GM18519 (cell line): ENCODE measurements around the gene B2M.
"Not testable (repeated sequence)": the region's sequence is repeated elsewhere in the genome, so short reads cannot be mapped to it uniquely, and the experiment has no call there.

Experiments
- ATAC-seq: cut with Tn5 transposase; IDR thresholded peaks from one replicate; pipeline ENCODE4 v1.9.1; 2021; ENCODE audit warnings: mild to moderate bottlenecking, moderate library complexity; ENCODE audit not compliant: unreplicated experiment, low FRiP score

Gene B2M

DNA sequence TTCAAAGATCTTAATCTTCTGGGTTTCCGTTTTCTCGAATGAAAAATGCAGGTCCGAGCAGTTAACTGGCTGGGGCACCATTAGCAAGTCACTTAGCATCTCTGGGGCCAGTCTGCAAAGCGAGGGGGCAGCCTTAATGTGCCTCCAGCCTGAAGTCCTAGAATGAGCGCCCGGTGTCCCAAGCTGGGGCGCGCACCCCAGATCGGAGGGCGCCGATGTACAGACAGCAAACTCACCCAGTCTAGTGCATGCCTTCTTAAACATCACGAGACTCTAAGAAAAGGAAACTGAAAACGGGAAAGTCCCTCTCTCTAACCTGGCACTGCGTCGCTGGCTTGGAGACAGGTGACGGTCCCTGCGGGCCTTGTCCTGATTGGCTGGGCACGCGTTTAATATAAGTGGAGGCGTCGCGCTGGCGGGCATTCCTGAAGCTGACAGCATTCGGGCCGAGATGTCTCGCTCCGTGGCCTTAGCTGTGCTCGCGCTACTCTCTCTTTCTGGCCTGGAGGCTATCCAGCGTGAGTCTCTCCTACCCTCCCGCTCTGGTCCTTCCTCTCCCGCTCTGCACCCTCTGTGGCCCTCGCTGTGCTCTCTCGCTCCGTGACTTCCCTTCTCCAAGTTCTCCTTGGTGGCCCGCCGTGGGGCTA lies at the start of gene B2M, which contains the start of gene PATL2:
TSS of gene B2M (plus strand) at position 422 of the 647 bp plus-strand sequence. CDS start at position 452, 30 bp downstream.
TSS of gene PATL2 (minus strand) at position 228 of the 647 bp plus-strand sequence. CDS start 34,833 bp downstream, outside the sequence.
- peak; percentile 87 for ATAC-seq

DNA sequence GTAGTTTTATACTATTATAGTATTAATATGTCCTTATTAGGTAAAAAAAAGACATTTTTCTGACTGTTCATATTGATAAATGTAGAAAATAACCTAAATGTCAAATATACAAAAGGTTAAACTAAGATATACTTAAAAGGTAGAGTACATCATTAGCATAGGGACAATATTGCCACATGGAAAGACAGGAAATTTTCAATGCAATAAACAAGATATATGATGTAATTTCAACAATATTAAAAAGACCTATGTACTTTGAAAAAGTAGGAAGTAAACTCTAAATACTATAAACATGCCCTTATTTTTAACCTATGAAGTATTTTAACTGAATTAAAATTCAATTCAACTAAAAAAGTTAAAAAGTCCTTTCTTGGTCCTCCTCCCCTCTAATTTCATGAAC lies 49.7 kb upstream of the B2M start:
- no peak for ATAC-seq

DNA sequence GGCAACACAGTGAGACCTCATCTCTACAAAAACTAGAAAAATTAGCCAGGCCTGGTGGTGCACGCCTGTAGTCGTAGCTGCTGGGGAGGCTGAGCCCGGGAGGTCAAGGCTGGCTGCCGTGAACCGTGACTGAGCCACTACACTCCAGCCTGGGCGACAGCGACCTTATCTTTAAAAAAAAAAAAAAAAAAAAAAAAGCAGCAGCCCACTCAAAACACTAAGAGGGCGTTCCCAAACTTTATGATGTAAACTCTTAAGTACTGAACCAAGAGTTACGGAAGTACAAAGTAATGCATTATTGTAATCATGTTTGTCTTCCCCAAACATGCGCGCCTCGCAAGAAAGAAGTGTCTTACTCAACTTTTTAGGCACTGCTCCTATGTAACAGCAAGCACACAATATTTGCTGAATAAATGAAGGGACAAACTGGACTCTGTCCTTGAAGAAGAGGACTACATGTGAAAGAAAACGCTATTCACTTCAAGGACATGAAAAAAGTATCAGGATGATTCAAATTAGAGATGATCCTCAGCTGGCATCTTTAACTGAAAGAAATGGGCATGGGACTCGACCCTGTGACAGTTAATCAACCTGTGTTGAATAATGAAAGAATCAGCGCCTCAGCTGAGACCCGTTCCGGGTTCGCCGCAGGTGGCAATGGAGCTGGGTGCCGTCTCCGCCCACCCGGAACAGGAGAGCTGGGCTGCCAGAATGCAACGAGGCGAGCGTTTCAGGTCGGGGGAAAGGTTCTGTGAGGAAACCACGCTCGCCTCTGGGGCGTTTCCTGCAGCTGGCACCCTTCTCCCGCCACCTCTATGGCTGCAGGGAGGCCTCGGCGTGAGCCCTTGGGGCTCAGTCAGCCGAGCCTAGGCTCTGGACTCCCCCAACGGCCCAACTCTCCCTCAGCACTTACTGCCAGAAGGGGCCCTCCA lies 48.6 kb upstream of the B2M start:
- peak; percentile 35 for ATAC-seq

DNA sequence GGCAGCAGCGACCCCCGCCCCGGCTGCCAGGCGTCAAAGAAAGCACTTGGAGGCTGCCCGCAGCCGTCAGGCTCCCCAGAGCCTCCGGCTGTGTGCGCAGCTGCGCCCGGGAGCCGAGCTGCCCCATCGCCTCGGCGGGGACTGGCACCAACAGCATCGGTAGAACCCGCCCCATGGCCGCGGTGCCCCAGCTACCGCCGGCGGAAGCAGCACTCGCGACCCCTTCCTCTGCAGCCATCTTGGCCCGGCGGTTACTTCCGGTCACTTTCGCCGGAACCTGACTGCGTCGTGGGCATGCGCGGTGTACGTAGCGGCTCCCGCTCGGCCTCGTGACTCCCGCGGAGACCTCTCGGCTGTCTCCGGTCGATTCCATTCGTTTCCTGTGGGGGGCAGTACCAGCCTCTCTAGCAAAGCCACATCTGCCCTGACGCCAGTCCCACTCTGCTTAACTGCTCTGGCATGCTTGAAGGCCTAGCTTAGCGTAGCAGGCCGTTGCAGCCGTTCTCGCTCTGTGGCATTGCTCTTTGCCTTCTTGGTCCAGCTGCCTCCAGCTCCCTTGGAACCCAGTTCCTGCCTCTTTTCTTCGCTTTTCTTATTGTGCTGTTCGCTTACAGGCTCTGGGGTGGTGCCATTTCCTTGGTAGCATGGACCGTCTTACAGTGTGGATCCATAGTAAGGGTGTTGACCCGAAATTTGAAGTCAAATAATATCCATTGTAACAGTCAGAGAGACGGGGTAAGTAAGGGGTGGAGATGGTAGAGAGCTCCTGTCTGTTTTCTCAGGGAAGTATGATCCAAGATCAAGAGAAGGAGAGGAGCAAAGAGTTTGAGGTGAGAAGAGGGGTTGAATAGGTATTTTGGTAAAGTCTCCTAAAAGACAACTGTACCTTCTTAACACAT lies 47.7 kb upstream of the B2M start, which contains the start of gene SPG11:
TSS of gene SPG11 (minus strand) at position 253 of the 899 bp plus-strand sequence. CDS start at position 238, 15 bp downstream.
- peak; percentile 66 for ATAC-seq

DNA sequence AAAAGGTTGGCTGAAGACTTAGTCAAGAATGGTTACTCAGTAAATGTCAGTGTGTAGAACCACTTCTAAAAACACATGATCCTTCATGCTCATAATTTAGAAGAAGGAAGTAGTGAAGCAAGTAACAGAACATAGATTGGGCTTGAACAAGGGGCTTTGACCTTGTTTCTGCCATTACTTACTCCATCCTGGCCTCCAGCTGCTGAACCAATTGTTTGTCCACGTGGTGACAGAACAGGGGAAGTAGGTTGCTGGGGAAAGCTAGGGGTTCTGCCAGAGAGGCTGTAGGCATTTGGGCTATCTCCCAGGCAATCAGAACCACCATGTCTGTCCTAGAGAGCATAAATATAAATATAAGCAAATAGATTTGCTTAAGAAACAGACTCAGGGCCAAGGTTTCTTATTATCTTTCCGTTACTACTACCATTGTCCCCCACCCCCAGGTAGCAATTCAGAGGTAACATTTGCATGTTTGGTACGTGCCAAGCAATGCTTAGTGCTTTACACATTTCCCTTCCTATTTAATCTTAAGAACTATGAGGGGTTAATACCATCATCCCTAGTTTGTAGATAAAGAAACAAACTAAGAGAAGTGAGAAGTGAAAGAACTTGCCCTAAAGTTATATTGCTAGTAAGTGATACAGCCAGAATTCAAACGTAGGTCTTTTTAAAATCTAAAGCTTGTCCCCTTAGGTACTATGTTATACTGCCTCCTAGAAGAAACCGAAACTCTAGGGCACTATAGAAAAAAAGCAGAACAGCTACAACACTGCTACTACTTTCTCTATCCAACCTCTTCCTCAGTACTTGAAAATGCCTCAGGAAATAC lies 44.9 kb upstream of the B2M start:
- ATAC-seq = no peak

DNA sequence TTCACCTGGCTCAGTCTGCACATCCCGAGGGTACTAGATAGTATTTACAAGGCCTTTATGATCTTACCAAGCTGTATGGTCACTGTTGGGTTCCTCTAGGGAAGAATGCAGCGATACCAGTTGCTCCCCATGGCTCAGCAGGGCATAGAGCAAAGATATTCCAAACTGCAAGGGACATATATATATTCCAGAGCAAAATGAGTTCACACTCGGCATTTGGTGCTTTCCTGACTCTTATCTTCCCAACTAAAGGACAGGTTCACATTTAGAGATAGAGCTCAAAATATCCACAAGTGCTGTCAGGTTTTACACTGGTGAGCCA lies 44.3 kb upstream of the B2M start:
- ATAC-seq = no peak

DNA sequence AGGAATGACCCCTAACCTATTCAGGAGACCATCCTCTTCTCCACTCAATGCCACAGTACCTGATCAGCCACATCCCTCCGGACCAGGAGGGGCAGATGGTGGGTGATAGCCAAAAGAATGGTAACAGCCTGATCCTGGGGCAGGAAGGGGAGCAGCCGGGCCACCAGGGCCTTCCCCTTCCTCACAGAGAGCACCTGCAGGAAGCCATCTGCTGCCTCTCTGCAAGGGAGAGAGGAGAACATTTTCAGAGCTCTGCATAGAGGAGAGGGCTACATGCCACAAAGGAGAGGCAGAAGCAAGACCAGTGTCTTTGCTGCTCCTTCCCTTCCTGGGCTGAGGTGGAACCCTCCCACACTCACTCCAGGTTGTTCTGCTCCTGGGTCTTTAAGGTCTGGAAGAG lies 42.4 kb upstream of the B2M start:
- no peak for ATAC-seq

DNA sequence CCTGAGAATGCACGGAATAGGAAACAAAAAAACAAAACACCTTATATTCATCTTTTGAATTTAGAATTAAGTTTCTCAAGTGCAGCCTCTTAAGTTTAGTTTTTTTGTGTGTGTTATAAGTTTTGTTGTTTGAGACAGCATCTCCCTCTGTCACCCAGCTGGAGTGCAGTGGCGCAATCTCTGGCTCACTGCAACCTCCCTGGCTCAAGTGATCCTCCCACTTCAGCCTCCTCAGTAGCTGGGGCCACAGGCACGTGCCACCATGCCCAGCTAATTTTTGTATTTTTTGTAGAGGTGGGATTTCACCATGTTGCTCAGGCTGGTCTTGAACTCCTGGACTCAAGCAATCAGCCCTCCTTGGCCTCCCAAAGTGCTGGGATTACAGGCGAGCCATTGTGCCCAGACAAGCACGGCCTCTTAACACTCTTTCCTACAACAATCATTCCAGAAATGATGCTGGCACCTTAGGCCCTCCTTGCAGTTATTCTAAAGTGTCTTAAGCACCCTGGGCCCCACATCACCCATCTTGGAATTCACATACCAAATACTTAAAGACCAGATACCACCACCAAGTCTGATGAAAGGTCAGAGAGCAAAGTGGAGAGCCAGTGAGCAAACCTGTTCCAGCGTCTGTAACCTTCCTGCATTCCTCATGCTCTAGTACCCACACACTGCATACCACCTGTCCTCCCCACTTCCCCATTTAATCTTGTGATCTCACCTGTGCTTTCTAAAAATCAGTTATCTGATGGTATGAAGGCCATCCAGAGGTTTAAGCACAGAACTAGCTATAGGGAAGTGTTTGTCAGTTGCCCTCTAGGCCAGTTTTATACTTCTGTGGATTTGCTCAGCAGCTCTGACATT lies 41.0 kb upstream of the B2M start:
- ATAC-seq = no peak

DNA sequence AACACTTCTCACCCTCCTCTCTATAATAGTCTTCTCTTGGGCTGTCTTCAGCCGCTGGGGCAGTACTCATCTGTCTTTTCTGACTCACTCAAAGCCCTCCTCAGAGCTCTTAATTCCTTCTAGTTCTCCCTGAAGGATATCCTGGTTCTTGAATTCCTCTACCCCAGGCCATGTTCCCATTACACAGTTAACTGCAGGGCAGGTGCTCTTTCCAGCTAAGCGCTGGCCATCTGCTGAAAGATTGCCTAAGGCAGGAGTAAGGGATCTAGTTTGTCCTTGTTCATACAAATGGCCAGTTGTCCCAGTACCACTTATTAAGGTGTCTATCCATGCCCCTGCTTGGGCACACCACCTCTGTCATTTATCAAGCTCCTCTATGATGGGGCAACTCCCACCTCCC lies 37.7 kb upstream of the B2M start:
- ATAC-seq = no peak

DNA sequence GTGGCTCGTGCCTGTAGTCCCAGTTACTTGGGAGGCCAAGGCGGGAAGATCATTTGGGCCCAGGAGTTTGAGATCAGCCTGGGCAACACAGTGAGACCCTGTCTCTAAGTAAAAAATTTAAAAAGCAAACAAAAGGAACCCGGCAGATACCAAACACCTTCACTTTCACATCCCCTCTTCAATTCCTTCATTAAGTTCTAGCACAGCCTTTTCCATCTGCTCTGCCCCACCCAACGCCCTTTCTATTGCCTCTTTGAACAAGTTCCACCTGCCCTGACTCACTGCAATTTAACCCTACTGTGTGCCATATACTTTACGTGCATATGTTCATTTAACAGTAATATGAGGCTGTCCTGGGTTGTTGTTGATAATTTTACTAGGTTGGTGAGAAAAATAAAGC lies 35.4 kb upstream of the B2M start:
- no peak for ATAC-seq

DNA sequence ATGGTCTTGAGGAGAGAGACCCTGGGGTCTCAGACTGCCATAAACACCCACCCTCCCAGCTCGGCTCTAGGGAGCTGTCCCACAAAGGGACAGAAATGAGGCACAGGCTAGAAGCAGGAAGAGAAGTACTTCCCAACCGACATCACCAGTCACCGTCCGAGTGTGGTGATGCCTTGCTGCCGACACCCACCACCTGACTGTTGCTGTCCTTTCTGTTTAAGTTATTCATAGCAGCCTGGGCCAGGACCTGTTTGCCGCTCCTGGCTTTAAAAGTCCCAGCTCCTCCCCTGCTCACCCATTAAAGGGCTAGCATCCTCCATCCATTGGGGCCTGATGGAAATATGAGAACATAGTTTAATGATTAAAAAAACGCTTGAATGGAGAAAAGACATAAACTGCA lies 34.6 kb upstream of the B2M start:
- no peak for ATAC-seq

DNA sequence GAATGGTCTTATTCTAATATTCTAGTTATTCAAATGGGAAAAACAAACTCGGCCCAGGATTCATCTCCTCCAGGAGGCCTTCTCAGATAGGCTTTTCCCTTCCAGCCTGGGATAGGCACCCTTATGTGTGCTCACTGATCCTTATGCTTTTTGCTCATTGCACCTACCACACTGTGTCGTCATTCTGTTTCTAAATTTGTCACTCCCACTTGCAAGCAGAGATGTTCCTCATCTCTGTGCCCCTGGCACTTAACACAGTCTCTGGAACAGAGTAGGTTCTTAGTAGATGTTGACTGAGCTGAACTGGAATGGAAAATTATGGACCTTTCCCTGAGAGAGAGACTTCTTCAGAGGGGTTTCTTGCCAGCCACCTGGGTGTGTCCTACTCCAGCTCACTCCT lies 29.1 kb upstream of the B2M start:
- no peak for ATAC-seq

DNA sequence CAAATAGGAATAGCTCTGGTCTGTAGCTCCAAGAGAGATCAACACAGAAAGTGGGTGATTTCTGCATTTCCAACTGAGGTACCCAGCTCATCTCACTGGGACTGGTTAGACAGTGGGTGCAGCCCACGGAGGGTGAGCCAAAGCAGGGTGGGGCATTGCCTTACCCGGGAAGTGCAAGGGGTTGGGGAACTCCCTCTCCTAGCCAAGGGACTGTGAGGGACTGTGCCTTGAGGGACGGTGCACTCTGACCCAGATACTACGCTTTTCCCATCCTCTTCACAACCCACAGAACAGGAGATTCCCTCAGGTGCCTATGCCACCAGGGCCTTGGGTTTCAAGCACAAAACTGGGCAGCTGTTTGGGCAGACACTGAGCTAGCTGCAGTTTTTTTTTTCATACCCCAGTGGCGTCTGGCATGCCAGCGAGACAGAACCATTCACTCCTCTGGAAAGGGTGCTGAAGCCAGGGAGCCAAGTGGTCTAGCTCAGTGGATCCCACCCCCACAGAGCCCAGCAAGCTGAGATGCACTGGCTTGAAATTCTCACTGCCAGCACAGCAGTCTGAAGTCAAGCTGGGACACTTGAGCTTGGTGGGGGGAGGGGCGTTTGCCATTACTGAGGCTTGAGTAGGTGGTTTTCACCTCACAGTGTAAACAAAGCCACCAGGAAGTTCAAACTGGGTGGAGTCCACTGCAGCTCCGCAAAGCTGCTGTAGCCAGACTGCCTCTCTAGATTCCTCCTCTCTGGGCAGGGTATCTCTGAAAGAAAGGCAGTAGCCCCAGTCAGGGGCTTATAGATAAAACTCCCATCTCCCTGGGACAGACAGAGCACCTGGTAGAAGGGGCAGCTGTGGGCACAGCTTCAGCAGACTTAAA lies 28.3 kb upstream of the B2M start:
- ATAC-seq = not testable (repeated sequence)

DNA sequence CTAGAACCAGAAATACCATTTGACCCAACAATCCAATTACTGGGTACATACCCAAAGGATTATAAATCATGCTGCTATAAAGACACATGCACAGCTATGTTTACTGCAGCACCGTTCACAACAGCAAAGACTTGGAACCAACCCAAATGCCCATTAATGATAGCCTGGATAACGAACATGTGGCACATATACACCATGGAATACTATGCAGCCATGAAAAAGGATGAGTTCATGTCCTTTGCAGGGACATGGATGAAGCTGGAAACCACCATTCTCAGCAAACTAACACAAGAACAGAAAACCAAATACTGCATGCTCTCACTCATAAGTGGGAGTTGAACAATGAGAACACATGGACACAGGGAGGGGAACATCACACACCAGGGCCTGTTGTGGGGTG lies 22.0 kb upstream of the B2M start:
- not testable (repeated sequence) for ATAC-seq

DNA sequence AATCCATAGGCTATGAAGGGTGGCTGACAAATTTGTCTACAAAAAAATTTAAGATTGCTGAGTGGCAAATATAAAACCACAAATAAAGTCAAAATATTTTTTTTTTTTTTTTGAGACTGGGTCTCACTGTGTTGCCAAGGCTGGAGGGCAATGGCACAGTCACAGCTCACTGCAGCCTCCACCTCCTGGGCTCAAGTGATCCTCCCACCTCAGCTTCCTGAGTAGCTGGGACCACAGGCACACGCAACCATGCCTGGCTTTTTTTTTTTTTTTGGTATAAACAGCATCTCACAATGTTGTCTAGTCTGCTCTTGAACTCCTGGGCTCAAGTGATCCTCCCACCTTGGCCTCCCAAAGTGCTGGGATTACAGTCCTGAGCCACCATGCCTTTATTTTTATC lies 21.1 kb upstream of the B2M start:
- ATAC-seq = not testable (repeated sequence)

DNA sequence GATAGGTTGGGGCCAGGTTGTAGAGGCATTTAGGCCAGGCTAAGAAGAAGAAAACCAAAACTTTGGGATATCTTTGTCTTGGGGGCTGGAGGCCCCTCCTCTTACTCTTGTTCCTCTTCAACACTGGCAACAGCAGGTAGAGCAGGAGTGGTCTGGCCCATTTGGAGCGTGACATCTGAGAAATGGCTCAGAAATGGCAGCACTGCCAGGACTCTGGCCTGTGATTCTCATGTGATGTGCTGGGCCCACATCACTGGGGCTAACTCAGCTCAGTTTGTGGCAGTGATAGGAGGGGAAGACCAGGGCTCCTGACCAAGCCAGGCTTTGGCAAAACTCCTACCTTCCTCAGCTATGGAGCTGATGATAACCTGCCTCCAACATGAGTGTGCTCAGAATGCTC lies 18.7 kb upstream of the B2M start:
- no peak for ATAC-seq

DNA sequence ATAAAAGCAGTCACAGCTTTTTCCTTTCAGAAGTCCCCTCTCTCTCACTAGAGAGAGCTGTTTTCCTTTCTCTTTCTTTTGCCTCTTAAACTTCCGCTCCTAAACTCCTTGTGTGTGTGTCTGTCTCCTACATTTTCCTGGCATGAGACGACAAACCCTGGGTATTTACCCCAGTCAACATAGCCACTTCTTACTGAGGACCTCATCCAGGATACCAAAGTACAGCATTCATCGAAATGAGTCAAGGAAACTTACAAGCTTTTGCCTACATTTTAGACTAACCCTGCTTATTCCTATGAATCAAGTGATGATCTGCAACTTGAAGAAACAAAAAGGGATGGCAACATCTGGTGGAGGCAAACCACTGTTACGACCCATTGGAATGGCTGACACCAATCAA lies 16.9 kb upstream of the B2M start:
- ATAC-seq = no peak

DNA sequence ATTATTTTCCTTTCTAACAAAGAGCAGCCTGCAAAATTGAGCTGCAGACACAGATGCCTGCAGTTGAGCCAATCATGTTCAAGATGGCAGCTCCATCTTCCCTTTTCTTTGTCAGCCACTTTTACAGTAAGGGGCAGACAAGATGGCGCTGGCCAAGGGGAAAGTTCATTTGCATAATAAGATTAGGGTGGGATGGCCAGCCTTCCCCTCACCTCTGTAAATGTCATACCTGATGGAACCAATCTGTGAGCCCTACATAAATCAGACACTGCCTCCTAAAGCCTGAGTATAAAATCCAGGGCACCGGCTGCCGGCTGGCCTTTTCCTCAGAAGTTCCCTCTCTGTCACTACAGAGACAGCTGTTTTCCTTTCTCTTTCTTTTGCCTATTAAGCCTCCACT lies 16.0 kb upstream of the B2M start:
- no peak for ATAC-seq
